HG03565 (cell line): ENCODE results near the gene TBPL1.
"Not testable (repeated sequence)": the region's sequence is repeated elsewhere in the genome, so short reads cannot be mapped to it uniquely, and the experiment has no call there.

ENCODE experiments used
- ATAC-seq: cut with Tn5 transposase; IDR thresholded peaks from one replicate; pipeline ENCODE4 v1.9.1; 2021; ENCODE audit warnings: mild to moderate bottlenecking, moderate library complexity; ENCODE audit not compliant: unreplicated experiment

TBPL1 gene

GRCh38 chr6:133973109-133973971 is 20.3 kb downstream of the TBPL1 start:
- peak; percentile 50 for ATAC-seq

DNA sequence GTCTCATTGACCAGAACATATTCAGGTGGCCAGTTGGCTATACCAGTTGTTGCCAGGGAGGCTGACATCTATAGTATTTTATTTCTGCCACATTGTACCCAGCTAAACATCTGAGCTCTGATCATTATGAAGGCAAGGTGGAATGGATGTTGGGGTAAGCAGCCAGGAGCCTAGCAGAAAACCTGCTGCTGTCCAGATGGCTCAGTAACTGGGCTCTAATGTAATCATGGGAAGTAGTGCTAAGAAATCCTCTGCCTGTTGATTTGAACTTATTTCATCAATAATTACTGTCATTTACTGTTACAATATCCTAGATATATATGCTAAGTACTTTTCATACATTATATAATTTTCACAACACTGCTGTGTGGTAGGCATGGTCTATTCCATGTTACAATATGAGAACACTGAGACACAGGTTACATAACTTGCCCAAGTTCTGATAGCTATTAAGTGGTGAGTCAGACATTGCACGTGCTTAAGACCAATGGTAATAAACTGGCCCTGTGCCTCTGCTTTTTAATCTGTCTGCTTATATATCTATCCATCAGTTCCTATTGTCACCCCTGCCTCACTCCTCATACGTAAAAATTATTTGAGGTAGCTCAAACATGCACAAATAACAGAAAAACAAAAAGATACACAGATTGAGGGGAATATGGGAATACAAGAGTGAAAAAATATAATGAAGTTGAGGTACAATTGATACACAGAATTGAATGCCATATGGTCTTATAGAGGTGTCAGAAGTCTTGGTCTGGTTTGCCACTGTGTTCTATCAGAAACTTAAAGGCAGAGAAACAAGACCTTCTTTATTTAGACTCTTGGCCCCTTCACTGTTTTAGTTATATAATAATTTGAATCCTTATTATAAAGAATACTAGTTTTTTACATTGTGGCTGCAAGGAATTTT is 25.2 kb downstream of the TBPL1 start:
- ATAC-seq, result no peak

DNA sequence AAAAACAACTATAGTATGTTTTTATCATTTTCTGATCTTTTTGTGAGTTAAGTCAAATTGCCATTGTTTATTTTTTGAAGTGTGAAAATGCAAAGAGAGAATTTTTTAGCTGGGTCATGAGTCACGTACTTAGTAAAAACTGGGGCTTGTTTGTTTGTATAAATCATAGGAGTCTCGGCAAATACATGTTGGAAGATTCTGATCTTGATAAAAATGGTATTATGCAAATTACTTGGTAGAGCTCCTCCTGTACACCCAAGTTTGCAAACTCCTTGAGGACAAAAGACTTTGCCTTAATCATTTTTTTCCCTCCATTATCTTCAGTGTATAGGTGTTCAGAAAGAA is 25.8 kb downstream of the TBPL1 start:
- ATAC-seq, result no peak

DNA sequence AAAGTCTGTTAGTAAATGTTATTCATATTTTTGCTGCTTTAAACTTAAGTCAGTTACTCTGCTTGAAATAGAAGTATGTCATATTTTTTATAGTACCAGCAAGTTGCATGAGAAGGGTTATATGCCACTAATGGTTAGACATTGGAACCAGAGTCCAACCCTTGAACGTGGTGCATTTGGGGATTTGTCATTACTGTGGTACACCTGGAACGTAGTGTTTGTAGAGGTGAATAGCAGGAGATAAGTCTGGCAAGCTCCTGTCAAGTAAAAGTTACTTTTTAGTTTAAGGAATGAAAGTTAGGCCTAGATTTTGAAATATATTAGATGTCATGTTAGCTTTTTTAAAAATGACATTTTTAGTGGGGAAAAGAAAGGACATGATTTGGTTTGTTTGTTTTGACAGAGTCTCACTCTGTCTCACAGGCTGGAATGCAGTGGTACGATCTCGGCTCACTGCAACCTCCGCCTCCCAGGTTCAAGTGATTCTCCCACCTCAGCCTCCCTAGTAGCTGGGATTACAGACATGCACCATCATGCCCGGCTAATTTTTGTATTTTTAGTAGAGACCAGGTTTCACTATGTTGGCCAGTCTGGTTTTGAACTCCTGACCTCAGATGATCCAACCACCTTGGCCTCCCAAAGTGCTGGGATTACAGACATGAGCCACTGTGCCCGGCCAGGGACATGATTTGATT is 26.4 kb downstream of the TBPL1 start:
- ATAC-seq, result not testable (repeated sequence)

- no peak for ATAC-seq
Measured at GRCh38 chr6:133980168-133980567, 27.1 kb downstream of the TBPL1 start.

- ATAC-seq, result no peak
Measured at GRCh38 chr6:133983099-133983939, 30.3 kb downstream of the TBPL1 start.

GRCh38 chr6:133985970-133986369 is 32.9 kb downstream of the TBPL1 start:
- ATAC-seq, result no peak

GRCh38 chr6:133986942-133987341 is 33.9 kb downstream of the TBPL1 start:
- ATAC-seq, result no peak

GRCh38 chr6:133989525-133989924 is 36.5 kb downstream of the TBPL1 start:
- no peak for ATAC-seq

- ATAC-seq, result no peak
Measured at GRCh38 chr6:133990321-133990720, 37.3 kb downstream of the TBPL1 start.

- ATAC-seq, result no peak
Measured at GRCh38 chr6:133991096-133991593, 38.1 kb downstream of the TBPL1 start.

DNA sequence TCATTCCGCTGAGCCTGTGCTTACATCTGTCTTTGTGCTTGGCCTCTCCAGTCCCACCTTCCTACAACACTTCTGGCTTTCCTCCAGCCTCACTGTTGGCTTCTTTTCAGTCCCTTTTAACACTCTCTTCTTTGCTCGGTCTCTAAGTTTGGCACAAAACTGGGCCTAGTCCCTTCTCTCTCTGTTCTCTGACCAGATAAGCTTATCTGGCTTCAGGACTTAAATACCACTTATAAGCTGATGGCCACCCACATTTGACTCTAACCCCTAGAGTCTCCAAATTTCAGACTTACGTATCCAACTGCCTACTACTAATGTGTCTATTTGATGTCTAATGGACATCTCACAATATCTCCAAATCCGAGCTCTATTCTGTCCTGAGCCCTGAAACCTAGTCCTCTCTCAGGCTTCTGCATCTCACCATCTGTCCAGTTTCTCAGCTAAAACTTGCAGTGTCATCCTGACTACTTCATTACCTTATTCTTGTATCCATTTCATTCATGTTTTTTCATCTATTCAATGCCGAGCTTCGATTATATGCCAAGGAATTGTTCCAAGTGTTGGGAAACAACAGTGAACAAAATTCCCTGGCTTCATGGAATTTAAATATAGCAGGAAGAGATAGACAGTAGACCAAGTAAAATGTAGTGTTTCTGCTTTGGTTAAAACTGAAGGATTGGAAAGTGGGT is 40.1 kb downstream of the TBPL1 start:
- no peak for ATAC-seq

- ATAC-seq, result no peak
Measured at GRCh38 chr6:133995296-133995695, 42.3 kb downstream of the TBPL1 start.

- no peak for ATAC-seq
Measured at GRCh38 chr6:133995758-133996157, 42.7 kb downstream of the TBPL1 start.

DNA sequence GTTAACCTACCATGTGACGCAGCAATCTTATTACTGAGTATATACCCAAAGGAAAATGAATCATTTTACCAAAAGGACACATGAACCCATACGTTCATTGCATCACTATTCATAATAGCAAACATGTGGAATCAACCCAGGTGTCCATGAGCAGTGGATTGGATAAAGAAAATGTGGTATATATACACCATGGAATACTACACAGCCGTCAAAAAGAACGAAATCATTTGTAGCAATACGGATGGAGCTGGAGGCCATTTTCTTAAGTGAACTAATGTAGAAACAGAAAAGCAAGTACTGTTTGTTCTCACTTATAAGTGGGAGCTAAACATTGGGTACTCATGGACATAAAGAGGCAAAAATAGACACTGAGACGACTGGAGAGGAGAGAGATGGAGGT is 44.2 kb downstream of the TBPL1 start:
- no peak for ATAC-seq

DNA sequence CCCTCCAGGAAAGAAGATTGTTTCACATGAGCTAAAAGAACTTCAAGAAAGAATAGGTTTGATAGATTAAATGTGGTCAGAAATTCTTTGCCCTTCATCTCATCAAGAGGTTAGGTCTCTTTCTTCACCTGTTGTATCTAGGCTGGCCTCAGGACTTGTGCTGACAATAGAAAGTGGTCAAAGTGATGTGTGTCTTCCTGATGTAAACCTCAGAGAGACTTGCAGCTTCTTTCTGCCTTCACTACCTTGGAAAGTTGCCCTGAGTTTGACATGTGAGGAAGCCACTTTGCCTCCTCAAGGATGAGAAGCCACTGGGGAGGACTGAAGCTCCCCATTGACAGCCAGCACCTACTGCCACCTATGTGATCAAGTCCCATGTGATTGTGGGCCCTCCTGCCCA is 46.3 kb downstream of the TBPL1 start:
- no peak for ATAC-seq

DNA sequence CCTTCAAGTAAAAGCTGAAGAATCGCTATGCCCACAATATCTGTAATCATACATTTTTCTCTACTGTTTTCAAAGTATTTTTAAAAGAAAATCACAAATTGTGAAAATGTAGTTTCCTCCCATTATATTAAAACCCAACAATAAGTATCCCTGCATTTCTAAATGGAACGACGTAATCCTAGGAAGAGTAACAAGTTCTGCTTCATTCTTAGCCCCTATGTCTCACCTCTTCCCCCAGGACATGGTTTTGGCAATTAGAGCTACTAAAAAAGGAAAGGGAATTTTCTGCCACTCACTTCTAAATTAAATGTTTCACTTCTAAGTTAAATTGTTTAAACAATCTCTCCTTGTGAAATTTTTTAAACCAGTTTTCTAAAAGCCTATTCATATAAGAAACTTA is 47.4 kb downstream of the TBPL1 start:
- no peak for ATAC-seq

- no peak for ATAC-seq
Measured at GRCh38 chr6:134002821-134003220, 49.8 kb downstream of the TBPL1 start.

GRCh38 chr6:134003542-134003951 is 50.5 kb downstream of the TBPL1 start:
- no peak for ATAC-seq

- no peak for ATAC-seq
Measured at GRCh38 chr6:134004714-134005113, 51.7 kb downstream of the TBPL1 start.
